ENCODE results near the gene ERMN. TPM values are rescaled to one million over a fixed set of nuclear protein-coding genes. Genes with fewer than 3 reads are reported as not detected.

The ERMN gene
- total and polyA plus RNA-seq, 2 of the 13 experiments (the other 11 are each of a cell fraction or from before 2014, with no cell fraction given), result not detected

DNA sequence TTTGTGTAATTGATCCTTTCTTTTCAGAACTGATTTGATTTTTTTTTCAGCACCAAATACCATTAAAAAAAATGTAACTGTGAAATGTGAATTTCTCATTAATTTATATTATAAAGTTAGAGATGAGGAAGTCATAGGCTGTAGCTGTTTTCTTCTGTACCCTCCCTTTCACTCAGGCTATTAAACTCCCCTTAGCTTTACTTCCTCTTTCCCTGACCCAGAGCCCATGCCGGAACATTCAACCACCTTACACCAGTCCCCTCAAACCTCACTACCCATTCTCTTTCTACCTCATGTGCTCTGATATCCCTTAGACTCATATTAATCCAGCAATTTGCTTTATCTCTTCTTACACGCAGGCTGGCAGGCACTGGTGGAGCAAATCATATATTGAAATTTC is 55.7 kb downstream of the ERMN start:
- Histone ChIP-seq H3K9ac (ENCODE audit: insufficient read depth, low read depth, low read length) (no peak overlapping the region), H3K4me1 (ENCODE audit: insufficient read depth, low read length) (no peaks in the 10 kb centered on the region), H3K9me3 (ENCODE audit: low read length) (no peaks in the 10 kb centered on the region), H3K27me3 (ENCODE audit: control insufficient read depth in 1 of 2, insufficient read depth in 2 of 2, low read length in 2 of 2) (no peaks in the 10 kb centered on the region), H3K27ac (ENCODE audit: extremely low read length, insufficient read depth, low read length) (no peak overlapping the region), H3K4me2 (ENCODE audit: low read depth, low read length) (no peak overlapping the region), H3K4me3 (replicated peaks in 1 of 3; ENCODE audit: insufficient read depth in 1 of 3, low read depth in 2 of 3, low read length in 3 of 3) (no peak overlapping the region), H2AFZ (ENCODE audit: low read length) (no peak overlapping the region), H3K79me2 (ENCODE audit: insufficient read depth, low read length) (no peaks in the 10 kb centered on the region), H3K36me3 (replicated peaks in 1 of 2; ENCODE audit: control insufficient read depth in 1 of 2, insufficient read depth in 2 of 2, low read length in 2 of 2) (no peaks in the 10 kb centered on the region), H4K20me1 (ENCODE audit: insufficient read depth, low read length) (no peaks in the 10 kb centered on the region)
- 51% methylated on average over 2 of the region's 2 CpGs for WGBS (ENCODE audit: low lambda C conversion rate)
- in situ Hi-C loops (cut with HindIII; ENCODE audit: extremely low pct_ligation_motif_present, low pct_unique_long_range_greater_than_20kb) (no loop called here), intact Hi-C loops (cut with micrococcal nuclease; ENCODE audit: unreplicated experiment) (no loop called here)
- DNase-seq (ENCODE audit: low spot score) (no peak), FAIRE-seq (no peak), ATAC-seq (no peak)
- ChIA-PET POLR2A (no interaction called here), CTCF (ENCODE audit: low intra/inter-chr PET ratio, low total read pairs) (no interaction called here)
- TF ChIP-seq TAF15 (IDR thresholded peaks at IDR 0.05; ENCODE audit: low read depth, low read length, poor library complexity, severe bottlenecking) (no peak), ZNF292 (CRISPR knock-in tag; IDR thresholded peaks at IDR 0.05; ENCODE audit: borderline replicate concordance, low read depth) (no peak), ZNF577 (CRISPR knock-in tag; IDR thresholded peaks at IDR 0.05; ENCODE audit: borderline replicate concordance, low read depth) (no peak), ZNF431 (CRISPR knock-in tag; IDR thresholded peaks at IDR 0.05; ENCODE audit: borderline replicate concordance, low read depth) (no peak), ZNF652 (CRISPR knock-in tag; IDR thresholded peaks at IDR 0.05; ENCODE audit: borderline replicate concordance, low read depth) (no peak), ZNF781 (CRISPR knock-in tag; IDR thresholded peaks at IDR 0.05; ENCODE audit: borderline replicate concordance, not compliant biosample characterization) (no peak), ZBTB20 (CRISPR knock-in tag; IDR thresholded peaks at IDR 0.05; ENCODE audit: borderline replicate concordance, low read depth) (no peak), SETDB1 (CRISPR knock-in tag; IDR thresholded peaks at IDR 0.05; ENCODE audit: borderline replicate concordance) (no peak), ZNF460 (CRISPR knock-in tag; IDR thresholded peaks at IDR 0.05; ENCODE audit: borderline replicate concordance) (no peak), ADNP (CRISPR knock-in tag; IDR thresholded peaks at IDR 0.05) (no peak), CHCHD3 (CRISPR knock-in tag; IDR thresholded peaks at IDR 0.05) (no peak), MAF1 (CRISPR knock-in tag; IDR thresholded peaks at IDR 0.05; ENCODE audit: borderline replicate concordance) (no peak), HMG20B (CRISPR knock-in tag; conservative IDR thresholded peaks at IDR 0.05) (no peak), ZNF225 (CRISPR knock-in tag; IDR thresholded peaks at IDR 0.05) (no peak)
- TF ChIP-seq, protein P1, sequence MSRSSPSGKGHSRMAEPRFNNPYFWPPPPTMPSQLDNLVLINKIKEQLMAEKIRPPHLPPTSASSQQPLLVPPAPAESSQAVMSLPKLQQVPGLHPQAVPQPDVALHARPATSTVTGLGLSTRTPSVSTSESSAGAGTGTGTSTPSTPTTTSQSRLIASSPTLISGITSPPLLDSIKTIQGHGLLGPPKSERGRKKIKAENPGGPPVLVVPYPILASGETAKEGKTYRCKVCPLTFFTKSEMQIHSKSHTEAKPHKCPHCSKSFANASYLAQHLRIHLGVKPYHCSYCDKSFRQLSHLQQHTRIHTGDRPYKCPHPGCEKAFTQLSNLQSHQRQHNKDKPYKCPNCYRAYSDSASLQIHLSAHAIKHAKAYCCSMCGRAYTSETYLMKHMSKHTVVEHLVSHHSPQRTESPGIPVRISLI (CRISPR knock-in tag; IDR thresholded peaks at IDR 0.05; ENCODE audit: borderline replicate concordance), result no peak
- TF ChIP-seq, protein P2, sequence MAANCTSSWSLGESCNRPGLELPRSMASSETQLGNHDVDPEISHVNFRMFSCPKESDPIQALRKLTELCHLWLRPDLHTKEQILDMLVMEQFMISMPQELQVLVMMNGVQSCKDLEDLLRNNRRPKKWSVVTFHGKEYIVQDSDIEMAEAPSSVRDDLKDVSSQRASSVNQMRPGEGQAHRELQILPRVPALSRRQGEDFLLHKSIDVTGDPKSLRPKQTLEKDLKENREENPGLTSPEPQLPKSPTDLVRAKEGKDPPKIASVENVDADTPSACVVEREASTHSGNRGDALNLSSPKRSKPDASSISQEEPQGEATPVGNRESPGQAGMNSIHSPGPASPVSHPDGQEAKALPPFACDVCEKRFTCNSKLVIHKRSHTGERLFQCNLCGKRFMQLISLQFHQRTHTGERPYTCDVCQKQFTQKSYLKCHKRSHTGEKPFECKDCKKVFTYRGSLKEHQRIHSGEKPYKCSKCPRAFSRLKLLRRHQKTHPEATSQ (CRISPR knock-in tag; IDR thresholded peaks at IDR 0.05; ENCODE audit: borderline replicate concordance), result no peak
- TF ChIP-seq, protein P3, sequence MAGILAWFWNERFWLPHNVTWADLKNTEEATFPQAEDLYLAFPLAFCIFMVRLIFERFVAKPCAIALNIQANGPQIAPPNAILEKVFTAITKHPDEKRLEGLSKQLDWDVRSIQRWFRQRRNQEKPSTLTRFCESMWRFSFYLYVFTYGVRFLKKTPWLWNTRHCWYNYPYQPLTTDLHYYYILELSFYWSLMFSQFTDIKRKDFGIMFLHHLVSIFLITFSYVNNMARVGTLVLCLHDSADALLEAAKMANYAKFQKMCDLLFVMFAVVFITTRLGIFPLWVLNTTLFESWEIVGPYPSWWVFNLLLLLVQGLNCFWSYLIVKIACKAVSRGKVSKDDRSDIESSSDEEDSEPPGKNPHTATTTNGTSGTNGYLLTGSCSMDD (CRISPR knock-in tag; IDR thresholded peaks at IDR 0.05), result no peak
- TF ChIP-seq, protein P4, sequence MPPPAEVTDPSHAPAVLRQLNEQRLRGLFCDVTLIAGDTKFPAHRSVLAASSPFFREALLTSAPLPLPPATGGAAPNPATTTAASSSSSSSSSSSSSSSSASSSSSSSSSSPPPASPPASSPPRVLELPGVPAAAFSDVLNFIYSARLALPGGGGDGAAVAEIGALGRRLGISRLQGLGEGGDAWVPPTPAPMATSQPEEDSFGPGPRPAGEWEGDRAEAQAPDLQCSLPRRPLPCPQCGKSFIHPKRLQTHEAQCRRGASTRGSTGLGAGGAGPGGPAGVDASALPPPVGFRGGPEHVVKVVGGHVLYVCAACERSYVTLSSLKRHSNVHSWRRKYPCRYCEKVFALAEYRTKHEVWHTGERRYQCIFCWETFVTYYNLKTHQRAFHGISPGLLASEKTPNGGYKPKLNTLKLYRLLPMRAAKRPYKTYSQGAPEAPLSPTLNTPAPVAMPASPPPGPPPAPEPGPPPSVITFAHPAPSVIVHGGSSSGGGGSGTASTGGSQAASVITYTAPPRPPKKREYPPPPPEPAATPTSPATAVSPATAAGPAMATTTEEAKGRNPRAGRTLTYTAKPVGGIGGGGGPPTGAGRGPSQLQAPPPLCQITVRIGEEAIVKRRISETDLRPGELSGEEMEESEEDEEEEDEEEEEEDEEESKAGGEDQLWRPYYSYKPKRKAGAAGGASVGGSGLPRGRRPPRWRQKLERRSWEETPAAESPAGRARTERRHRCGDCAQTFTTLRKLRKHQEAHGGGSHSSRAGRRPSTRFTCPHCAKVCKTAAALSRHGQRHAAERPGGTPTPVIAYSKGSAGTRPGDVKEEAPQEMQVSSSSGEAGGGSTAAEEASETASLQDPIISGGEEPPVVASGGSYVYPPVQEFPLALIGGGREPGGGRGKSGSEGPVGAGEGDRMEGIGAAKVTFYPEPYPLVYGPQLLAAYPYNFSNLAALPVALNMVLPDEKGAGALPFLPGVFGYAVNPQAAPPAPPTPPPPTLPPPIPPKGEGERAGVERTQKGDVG (CRISPR knock-in tag; IDR thresholded peaks at IDR 0.05; ENCODE audit: borderline replicate concordance), result no peak
- BruUV-seq (replicated peaks), result no TSS peak
